Panc1 (cell line): ENCODE data around the gene PGAM5. TPM values are rescaled to one million over a fixed set of nuclear protein-coding genes. Genes with fewer than 3 reads are reported as not detected.

Experiments used
- ATAC-seq: fragments of 200-7000 bp; cut with Tn5 transposase; 2 replicates; pipeline ENCODE4 v1.9.1; 2020; ENCODE audit warnings: mild to moderate bottlenecking, moderate library complexity
- BruUV-seq: library from RNA; stranded (reverse); fragments of 400-500 nt; replicated peaks from 2 replicates; lab custom pipeline; 2021; lab: Mats Ljungman, UMichigan
- CTCF ChIA-PET: fragments of 300-600 bp; sonication (Branson Sonifier 250); formaldehyde crosslinking; loops from one replicate; lab custom pipeline; 2022; ENCODE audit warnings: antibody characterized with exemption; lab: Charles Lee
- POLR2A ChIA-PET: fragments of 300-600 bp; sonication (Branson Sonifier 250); formaldehyde crosslinking; loops from one replicate; lab custom pipeline; 2022; ENCODE audit warnings: antibody characterized with exemption; lab: Charles Lee
- DNase-seq: peaks from one replicate; pipeline ENCODE4 v3.0.0-alpha.2; 2010; ENCODE audit warnings: low read depth, low spot score
- H3K27ac ChIP-seq: 2 replicates; pipeline ENCODE4 v1.5.1; 2011; ENCODE audit warnings: mild to moderate bottlenecking, low read length, inconsistent platforms
- H3K27me3 ChIP-seq: fragments of 200-500 bp; sonication (Bioruptor generic); 2 replicates; pipeline ENCODE4 v1.6.0; 2014; ENCODE audit warnings: low read length, inconsistent platforms; ENCODE audit not compliant: control insufficient read depth, insufficient read depth
- H3K36me3 ChIP-seq: fragments of 200-500 bp; sonication (Bioruptor generic); 2 replicates; pipeline ENCODE4 v1.5.1; 2014; ENCODE audit warnings: inconsistent platforms, mild to moderate bottlenecking, low read length, moderate library complexity; ENCODE audit not compliant: control insufficient read depth, insufficient read depth
- H3K4me1 ChIP-seq: 2 replicates; pipeline ENCODE4 v1.5.1; 2011; ENCODE audit warnings: inconsistent platforms, mild to moderate bottlenecking, low read length, moderate library complexity; ENCODE audit not compliant: control insufficient read depth, insufficient read depth
- H3K4me3 ChIP-seq, 2 experiments: 2 replicates each; pipeline ENCODE4 v1.5.1; 2011 to 2012; ENCODE audit warnings: low read depth in 2 of 2, low read length in 2 of 2, mild to moderate bottlenecking in 2 of 2, inconsistent platforms in 1 of 2, moderate library complexity in 1 of 2
- H3K9me3 ChIP-seq: fragments of 200-500 bp; sonication (Bioruptor generic); 2 replicates; pipeline ENCODE4 v1.5.1; 2014; ENCODE audit warnings: low read depth, mild to moderate bottlenecking, inconsistent platforms, low read length, moderate library complexity; ENCODE audit not compliant: control insufficient read depth, insufficient read depth
- CTCF ChIP-seq: fragments of 450-650 bp; IDR thresholded peaks from 2 replicates; pipeline ENCODE4 v1.5.1; 2017; ENCODE audit warnings: mild to moderate bottlenecking
- POLR2AphosphoS5 ChIP-seq: IDR thresholded peaks from 2 replicates; pipeline ENCODE4 v1.6.1; 2012; ENCODE audit warnings: mild to moderate bottlenecking, low read depth, low read length, moderate library complexity
- SIN3A ChIP-seq: IDR thresholded peaks from 2 replicates; pipeline ENCODE4 v1.6.1; 2012; ENCODE audit warnings: low read depth, mild to moderate bottlenecking, low read length, moderate library complexity, borderline replicate concordance; ENCODE audit not compliant: insufficient read depth
- TCF7L2 ChIP-seq: IDR thresholded peaks from 2 replicates; pipeline ENCODE4 v1.6.1; 2011; ENCODE audit warnings: mild to moderate bottlenecking, low read depth, low read length, inconsistent platforms
- in situ Hi-C: cut with HindIII; loops from 2 replicates; pipeline ENCODE4 v1.10.0; 2016; ENCODE audit warnings: low sequenced_read_pairs, low pct_unique_long_range_greater_than_20kb
- intact Hi-C: fragments of 100-400 bp; cut with micrococcal nuclease; formaldehyde crosslinking; loops from one replicate; pipeline ENCODE4 v1.10.0; 2022; ENCODE audit not compliant: unreplicated experiment
- total RNA-seq: library from RNA; stranded (reverse); gene quantifications from one replicate; pipeline ENCODE4 v1.2.1, GENCODE V29; 2021; ENCODE audit not compliant: unreplicated experiment
- TF ChIP-seq, protein P1 (sequence below), 2 experiments: IDR thresholded peaks; 2 replicates each; pipeline ENCODE4 v1.6.1; 2011 to 2012; ENCODE audit warnings: low read depth in 2 of 2, control low read depth in 1 of 2, low read length in 1 of 2, mild to moderate bottlenecking in 1 of 2, moderate library complexity in 1 of 2; ENCODE audit not compliant: insufficient read depth in 1 of 2

The PGAM5 gene
- total RNA-seq, 1 experiment from 2014 or later: 116 TPM

- no peak for ATAC-seq
- intact Hi-C loops: no loop called here
- Histone ChIP-seq H3K27me3 (no peaks in the 10 kb centered on the region), H3K4me3 (no peak overlapping the region), H3K27ac (no peak overlapping the region), H3K9me3 (no peaks in the 10 kb centered on the region), H3K36me3 (no peaks in the 10 kb centered on the region; the same call in none of the 2 replicates), H3K4me1 (no peaks in the 10 kb centered on the region)
- in situ Hi-C loops: no loop called here
- BruUV-seq: no TSS peak
- ChIA-PET POLR2A (no interaction called here), CTCF (no interaction called here)
- DNase-seq: no peak
- TF ChIP-seq SIN3A (no peak), POLR2AphosphoS5 (no peak), TCF7L2 (no peak), CTCF (no peak)
- TF ChIP-seq, protein P1, sequence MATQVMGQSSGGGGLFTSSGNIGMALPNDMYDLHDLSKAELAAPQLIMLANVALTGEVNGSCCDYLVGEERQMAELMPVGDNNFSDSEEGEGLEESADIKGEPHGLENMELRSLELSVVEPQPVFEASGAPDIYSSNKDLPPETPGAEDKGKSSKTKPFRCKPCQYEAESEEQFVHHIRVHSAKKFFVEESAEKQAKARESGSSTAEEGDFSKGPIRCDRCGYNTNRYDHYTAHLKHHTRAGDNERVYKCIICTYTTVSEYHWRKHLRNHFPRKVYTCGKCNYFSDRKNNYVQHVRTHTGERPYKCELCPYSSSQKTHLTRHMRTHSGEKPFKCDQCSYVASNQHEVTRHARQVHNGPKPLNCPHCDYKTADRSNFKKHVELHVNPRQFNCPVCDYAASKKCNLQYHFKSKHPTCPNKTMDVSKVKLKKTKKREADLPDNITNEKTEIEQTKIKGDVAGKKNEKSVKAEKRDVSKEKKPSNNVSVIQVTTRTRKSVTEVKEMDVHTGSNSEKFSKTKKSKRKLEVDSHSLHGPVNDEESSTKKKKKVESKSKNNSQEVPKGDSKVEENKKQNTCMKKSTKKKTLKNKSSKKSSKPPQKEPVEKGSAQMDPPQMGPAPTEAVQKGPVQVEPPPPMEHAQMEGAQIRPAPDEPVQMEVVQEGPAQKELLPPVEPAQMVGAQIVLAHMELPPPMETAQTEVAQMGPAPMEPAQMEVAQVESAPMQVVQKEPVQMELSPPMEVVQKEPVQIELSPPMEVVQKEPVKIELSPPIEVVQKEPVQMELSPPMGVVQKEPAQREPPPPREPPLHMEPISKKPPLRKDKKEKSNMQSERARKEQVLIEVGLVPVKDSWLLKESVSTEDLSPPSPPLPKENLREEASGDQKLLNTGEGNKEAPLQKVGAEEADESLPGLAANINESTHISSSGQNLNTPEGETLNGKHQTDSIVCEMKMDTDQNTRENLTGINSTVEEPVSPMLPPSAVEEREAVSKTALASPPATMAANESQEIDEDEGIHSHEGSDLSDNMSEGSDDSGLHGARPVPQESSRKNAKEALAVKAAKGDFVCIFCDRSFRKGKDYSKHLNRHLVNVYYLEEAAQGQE (IDR thresholded peaks at IDR 0.05; ENCODE audit: insufficient read depth in 1 of 2, low read depth in 2 of 2, low read length in 1 of 2): no peak
These were observed 55.9 kb downstream of the PGAM5 start for GRCh38 chr12:132766380-132767085.

DNA sequence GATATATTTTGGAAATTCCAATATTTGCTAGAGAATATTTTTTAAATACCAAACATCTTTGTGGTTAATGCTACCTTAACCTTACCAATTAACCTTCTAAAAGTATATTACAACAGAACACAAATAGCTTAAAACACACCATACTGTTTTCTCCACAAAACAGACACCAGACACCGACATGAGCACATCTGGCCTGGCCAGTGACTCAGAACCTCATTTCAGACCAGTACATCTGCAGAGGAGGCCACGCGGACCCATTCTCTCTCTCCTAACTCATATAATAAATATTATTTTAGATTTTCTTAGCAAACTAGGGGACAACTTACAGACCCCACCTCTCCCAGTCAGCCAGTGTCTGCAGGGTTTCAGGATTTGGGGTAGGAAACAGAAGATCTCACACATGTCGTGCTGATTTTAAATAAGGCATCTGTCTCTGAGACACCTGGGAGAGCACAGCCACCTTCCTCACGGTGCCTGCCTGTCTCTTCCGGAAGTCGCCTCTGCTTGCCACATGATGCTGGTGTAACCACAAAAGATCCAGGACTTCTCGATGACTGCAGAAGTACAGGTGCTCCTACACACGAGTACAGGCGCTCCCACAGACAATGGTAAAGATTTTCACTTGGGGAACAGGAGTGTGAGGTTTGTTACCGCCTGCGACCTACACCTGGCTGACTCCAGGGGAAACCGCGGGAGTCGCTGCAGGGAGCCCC is 60.6 kb downstream of the PGAM5 start:
- TF ChIP-seq SIN3A: no peak
- no peak for TF ChIP-seq TCF7L2
- no peak for TF ChIP-seq POLR2AphosphoS5
- TF ChIP-seq, protein P1 (IDR thresholded peaks at IDR 0.05; ENCODE audit: insufficient read depth in 1 of 2, low read depth in 2 of 2, low read length in 1 of 2): no peak
- no peak for TF ChIP-seq CTCF
- CTCF ChIA-PET: no interaction called here
- no peak for DNase-seq
- in situ Hi-C loops (no loop called here), intact Hi-C loops (no loop called here)
- POLR2A ChIA-PET: interaction anchor here (0.6 kb wide), 1 partner anchor 12 kb away, joined by 15 read pairs; no protein-coding TSS in a partner anchor
- Histone ChIP-seq H3K27ac (no peak overlapping the region), H3K4me3 (no peak overlapping the region), H3K36me3 (peaks cover 10% of the 10 kb centered on the region), H3K4me1 (no peaks in the 10 kb centered on the region), H3K27me3 (no peaks in the 10 kb centered on the region), H3K9me3 (no peaks in the 10 kb centered on the region)
- BruUV-seq: no TSS peak
- no peak for ATAC-seq
